DMS114 treated with DMSO at 0.1 percent for 48 hours (cell line): ENCODE data around the gene ZNF668.
"Not testable (repeated sequence)": the region's sequence is repeated elsewhere in the genome, so short reads cannot be mapped to it uniquely, and the experiment has no call there.

Experiments used
- DNase-seq: peaks from one replicate; lab custom pipeline; 2025; ENCODE audit not compliant: unreplicated experiment; lab: John Stamatoyannopoulos, UW

ZNF668 gene

GRCh38 chr16:31061126-31061812, 12.8 kb downstream of the ZNF668 start:
- no peak for DNase-seq

DNA sequence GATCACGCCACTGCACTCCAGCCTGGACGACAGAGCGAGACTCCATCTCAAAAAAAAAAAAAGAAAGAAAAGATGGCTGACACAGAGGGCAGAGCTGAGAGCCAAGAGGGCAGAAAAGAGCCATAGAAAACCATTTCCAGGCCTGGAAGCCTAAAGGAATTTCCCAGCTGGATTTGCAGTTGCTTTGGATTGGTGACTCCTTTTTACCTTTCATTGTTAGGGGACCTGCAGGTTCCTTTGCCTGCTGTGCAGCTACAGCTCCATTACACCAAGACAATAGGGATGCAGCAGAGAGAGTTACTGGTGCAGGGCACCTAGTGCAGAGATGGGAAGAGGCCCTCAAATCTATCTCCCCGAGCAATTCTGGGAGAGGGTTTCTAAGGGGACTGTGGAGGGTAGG, 18.4 kb downstream of the ZNF668 start:
- no peak for DNase-seq

DNA sequence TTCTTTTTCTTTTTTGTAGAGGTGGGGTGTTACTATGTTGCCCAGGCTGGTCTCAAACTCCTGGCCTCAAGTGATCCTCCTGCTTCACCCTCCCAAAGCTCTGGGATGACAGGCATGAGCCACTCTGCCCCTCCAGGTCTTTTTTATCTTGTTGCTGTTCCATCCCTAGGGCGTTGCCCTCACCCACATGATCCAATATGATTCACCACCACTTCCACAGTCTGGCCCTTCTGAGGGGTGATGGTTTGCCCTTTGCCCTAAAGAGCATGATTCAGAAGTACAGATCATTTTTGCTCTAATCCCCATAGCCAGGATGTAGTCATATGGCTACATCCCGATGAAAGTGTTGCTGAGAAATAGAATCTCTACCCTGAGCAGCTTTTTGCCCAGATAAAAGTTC, 21.9 kb downstream of the ZNF668 start:
- DNase-seq = no peak

GRCh38 chr16:31050280-31051030, 23.6 kb downstream of the ZNF668 start:
- no peak for DNase-seq

GRCh38 chr16:31043898-31044481, 30.1 kb downstream of the ZNF668 start:
- DNase-seq = no peak

DNA sequence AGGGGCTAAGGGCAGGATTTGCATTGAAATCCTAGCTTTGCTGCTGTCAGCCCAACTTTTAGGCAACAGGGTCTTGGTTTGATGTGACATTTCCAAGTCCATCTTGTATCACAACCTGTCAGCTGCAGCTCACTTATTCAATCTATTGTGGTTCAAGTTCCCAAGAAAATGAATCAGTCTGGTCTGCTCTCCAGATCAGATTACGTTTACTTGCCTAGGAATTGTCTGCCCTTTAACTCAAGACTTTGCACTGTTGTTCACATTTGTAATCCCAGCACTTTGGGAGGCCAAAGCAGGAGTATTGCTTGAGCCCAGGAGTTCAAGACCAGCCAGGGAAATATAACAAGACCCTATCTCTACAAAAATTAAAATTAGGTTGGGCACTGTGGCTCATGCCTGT, 30.7 kb downstream of the ZNF668 start:
- DNase-seq = no peak

DNA sequence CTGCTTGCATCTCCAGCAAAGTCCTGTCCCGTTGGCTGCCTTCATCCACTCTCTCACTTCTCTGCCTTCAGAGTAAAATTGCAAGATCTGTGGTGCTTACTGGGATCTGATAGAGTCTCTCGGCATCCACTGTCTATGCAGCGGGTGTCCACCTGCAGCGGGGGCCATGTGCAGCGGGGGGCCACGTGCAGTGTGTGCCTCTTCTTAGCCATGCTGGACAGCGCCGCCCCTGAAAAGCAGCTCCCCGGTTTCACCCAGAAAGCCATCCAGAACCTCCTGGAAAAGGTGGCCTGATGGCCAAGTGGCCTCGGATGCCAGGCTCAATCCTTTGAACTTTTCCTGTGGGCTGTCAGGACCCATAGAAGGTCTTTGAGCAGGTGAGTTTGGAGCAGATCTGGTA, 31.2 kb downstream of the ZNF668 start:
- DNase-seq = no peak

DNA sequence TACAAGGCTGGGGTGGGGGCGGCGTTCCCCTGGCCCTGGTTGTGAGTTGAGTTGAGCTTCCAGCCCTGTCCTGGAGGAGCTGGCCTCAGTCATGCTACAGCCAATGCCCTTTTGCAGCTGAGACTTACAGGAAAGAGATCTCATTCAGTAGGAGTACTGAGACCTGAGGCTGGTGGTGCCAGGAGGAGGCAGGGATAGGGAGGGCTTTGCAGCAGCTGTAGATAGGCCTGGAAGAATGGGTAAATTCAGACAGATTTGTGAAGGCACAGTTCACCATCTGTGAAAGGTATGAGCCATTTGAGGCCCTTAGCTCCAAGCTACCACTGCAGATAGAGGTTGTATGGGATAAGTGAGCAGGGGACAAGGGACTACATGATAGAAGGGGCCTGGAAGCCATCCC, 35.0 kb downstream of the ZNF668 start:
- DNase-seq = no peak

GRCh38 chr16:31036691-31037090, 37.3 kb downstream of the ZNF668 start:
- DNase-seq = no peak

- DNase-seq = peak; percentile 78
Observed at GRCh38 chr16:31033709-31034492, 40.1 kb downstream of the ZNF668 start.

DNA sequence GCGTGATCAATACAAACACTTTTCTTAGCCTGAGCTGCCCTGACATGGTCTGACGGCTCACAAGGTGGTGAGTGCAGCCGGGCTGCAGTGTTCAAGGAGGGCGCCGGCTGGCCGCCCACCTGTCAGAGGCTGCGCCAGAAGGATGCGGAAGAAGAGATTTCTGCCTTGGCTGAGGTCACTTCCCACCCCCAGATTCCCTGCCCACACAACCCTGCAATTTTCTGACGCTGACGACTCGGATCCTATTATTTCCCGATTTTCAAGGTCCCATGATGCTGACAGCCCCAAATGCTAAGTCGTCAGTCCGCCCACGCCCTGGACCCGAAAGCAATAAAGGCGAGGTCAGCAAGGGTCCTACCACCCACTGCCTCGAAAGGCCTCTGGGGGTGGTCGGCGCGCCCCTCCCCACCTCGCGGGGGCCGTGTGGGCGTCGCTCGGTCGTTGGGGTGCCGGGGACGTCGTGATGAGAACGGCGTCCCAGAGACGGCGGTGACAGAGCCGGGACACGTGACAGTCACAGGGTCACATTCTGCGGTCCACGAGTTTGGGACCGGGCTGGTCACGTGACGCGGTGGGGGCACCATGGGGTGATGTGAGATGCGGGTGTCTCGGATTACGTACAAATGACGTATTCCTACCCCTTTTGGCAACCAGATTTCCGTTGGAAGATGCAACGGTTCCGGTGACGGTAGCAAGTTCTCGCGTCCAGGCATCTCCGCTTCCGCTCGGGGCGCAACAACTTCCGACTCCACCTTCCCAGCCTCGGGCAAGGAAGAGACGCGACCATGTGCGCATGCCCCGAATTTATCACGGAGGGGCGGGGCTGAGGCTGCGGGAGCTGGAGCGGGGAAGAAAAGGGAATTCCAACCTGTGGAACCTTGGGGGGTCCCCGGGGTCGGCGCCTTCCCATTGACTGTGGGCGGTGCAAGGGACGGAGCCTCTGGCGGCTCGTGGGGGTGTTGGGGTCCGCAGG, 41.0 kb downstream of the ZNF668 start, which contains the start of gene STX4:
TSS of gene STX4 (plus strand) at position 823 of the 973 bp plus-strand sequence. CDS start 248 bp downstream, outside the sequence.
- peak; percentile 88 for DNase-seq

- no peak for DNase-seq
Observed at GRCh38 chr16:31031276-31031675, 42.8 kb downstream of the ZNF668 start.

GRCh38 chr16:31029272-31029671, 44.8 kb downstream of the ZNF668 start:
- no peak for DNase-seq

DNA sequence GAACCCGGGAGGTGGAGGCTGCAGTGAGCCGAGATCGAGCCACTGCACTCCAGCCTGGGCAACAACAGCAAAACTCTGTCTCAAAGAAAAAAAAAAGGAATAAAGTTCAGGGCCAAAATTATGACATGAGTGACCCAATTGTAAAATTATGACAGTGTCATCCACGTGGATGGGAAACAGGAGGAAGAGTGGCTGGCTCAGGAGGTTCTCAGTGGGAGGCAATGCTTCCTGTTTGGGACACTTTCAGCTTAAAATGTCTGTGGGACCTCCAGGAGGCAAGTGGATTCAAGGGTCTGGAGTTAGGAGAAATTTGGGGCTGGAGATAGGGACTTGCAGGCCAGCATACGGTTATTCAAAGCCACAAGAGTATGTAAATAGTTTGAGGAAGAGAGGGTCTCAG, 48.7 kb downstream of the ZNF668 start:
- DNase-seq = no peak

GRCh38 chr16:31023627-31024226, 50.3 kb downstream of the ZNF668 start:
- no peak for DNase-seq

DNA sequence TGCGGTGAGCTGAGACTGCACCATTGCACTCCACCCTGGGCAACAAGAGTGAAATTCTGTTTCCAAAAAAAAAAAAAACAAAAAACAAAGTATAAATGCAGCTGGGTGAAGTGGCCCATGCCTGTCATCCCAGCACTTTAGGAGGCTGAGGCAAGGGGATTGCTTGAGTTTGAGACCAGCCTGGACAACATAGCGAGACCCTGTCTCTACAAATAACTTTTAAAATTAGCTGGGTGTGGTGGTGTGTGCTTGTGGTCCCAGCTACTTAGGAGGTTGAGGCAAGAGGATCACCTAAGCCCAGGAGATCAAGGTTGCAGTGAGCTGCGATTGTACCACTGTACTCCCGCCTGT, 50.8 kb downstream of the ZNF668 start:
- no peak for DNase-seq

GRCh38 chr16:31022544-31023251, 51.3 kb downstream of the ZNF668 start:
- DNase-seq = no peak

GRCh38 chr16:31020536-31020935, 53.5 kb downstream of the ZNF668 start:
- DNase-seq = no peak

GRCh38 chr16:31017756-31018155, 56.3 kb downstream of the ZNF668 start:
- not testable (repeated sequence) for DNase-seq
